HG02678 (cell line): ENCODE data around the gene PLEKHH2.

Experiments used
- ATAC-seq: cut with Tn5 transposase; IDR thresholded peaks from one replicate; pipeline ENCODE4 v1.9.1; 2021; ENCODE audit warnings: mild to moderate bottlenecking, moderate library complexity; ENCODE audit not compliant: unreplicated experiment

Gene PLEKHH2

DNA sequence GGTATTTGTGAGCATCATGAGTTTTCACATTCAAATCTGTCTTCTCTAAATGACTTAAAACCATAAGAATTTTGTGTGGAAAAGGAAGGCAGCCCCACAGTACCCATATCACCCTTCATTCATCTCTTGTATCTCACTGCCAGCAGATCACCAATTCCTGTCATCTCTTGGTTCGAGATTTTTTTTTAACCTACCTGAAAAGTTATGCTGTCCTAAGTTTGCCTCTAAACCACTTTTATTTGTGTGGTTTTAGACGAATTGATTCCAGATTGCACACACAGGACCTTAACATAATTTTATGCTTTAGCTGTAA is 169.6 kb downstream of the PLEKHH2 start:
- ATAC-seq: no peak

DNA sequence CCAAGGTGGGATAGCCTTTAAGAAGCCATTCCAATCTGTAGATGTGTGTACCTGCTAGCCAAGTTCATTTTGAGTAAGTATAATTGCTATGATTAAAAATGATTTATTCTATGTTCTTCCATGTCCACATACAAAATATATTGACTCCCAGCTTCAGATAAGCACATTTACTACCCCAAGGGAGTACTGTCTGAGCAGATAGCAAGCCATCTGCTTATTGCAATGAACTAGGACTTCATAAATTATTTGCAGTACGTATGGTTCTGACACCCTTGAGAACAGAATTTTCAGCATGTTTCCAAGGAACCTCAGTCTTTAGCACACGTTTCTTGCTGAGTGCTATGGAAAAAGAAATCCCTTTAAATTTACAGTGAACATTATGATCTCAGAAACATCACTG is 173.4 kb downstream of the PLEKHH2 start:
- ATAC-seq: no peak

DNA sequence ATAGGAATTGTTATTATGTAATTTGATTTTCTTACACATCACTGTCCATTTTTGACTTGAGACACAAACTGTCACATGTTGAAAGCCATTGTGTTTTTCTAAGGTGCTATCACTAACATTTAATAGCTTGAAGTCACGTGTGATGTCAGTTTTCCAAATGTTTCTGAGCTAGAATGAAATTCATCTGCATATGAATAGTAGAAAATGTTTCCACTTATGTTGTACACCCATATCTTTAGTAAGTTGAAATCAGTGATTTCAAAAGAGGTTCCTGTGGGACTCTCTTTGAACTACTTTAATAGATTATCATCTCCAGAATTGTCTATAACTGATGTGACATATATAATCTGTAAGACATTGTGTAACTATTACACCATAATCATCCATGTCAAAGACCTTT is 173.8 kb downstream of the PLEKHH2 start:
- no peak for ATAC-seq

DNA sequence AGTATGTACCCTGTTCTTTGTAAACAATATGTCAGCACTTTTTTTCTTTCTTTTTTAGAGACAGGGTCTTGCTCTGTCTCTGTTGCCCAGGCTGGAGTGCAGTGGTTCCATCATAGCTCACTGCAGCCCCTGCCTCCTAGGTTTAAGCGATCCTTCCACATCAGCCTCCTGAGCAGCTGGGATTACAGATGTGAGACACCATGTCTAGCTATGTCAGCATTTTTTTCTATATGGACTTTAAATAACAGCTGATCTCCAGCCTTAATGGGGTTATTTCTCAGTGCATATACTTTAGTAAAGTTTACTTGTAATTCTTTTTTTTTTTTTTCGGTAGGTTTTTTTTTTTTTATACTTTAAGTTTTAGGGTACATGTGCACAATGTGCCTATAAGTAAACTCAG is 174.9 kb downstream of the PLEKHH2 start:
- ATAC-seq: no peak

DNA sequence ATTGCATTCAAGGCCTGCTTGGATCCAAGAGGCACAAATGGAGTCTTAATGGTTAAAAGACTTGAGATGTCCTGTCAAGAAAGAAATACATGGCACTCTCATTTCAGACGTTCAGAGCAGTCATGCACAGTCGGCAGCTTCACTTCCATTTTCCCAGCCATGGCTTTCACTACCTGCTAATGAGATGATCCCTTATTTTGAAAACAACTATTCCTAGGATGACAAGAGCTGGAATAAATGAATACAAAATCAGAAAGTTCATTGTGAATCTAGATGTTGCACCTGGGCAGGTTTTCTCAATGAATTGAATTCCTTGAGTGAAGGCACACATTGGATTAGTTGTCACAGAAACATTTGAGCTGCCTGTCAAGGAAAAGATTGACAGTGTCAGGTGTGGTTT is 175.9 kb downstream of the PLEKHH2 start:
- no peak for ATAC-seq

DNA sequence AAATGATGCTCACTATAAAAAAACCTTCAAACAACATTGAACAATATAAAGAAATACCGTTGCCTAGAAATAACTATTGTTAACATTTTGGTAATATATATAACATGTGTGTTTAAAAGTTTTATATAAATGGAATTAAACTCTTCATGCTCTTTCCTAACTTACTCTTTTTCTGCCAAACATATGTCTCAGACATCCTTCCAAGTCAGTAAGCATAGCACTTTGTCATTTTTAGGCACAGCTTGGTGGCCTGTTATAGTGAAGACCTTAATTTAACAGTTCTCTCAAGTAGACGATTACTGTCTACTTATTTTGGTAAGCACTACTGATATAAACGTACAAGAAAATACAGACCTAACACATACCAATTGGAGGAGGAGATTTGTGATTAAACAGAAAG is 177.7 kb downstream of the PLEKHH2 start:
- no peak for ATAC-seq
